B cell (primary cell): ENCODE data around the gene MBP. TPM values are rescaled to one million over a fixed set of nuclear protein-coding genes. Genes with fewer than 3 reads are reported as not detected.

ENCODE experiments used
- ATAC-seq: fragments of 200-7000 bp; cut with Tn5 transposase; one replicate; pipeline ENCODE4 v1.10.0; 2021; ENCODE audit warnings: low read depth, mild to moderate bottlenecking, moderate number of reproducible peaks, moderate library complexity
- CTCF ChIA-PET: fragments of 350-600 bp; sonication (Branson Sonifier 250); formaldehyde crosslinking; loops from one replicate; lab custom pipeline; 2021; ENCODE audit warnings: antibody characterized with exemption, inconsistent platforms; lab: Charles Lee
- POLR2A ChIA-PET: fragments of 350-600 bp; sonication (Branson Sonifier 250); formaldehyde crosslinking; loops from one replicate; lab custom pipeline; 2021; ENCODE audit warnings: antibody characterized with exemption; lab: Charles Lee
- DNase-seq: peaks from one replicate; pipeline ENCODE4 v3.0.0; 2013
- H2AFZ ChIP-seq: 2 replicates; pipeline ENCODE4 v1.6.1; 2012; ENCODE audit warnings: mild to moderate bottlenecking, low read depth, low read length; ENCODE audit not compliant: insufficient read depth, poor library complexity, severe bottlenecking
- H3K27ac ChIP-seq, 2 donors: 1 replicate in 1 of 2; 2 replicates in 1 of 2; pipeline ENCODE4 v1.5.1; 2012 to 2013; ENCODE audit warnings: low read length in 2 of 2, mild to moderate bottlenecking in 2 of 2, moderate library complexity in 1 of 2
- H3K27me3 ChIP-seq, 4 experiments: fragments of 200-600 bp in 1 of 4; sonication (generic) in 1 of 4; replicated peaks in 1 of 4; 1 replicate in 2 of 4; 2 replicates in 2 of 4; pipeline versions ENCODE4 v1.6.1 to v1.7.0; 2013 to 2016; ENCODE audit warnings: low read length in 3 of 4, mild to moderate bottlenecking in 2 of 4, mixed read lengths in 1 of 4, moderate library complexity in 1 of 4; ENCODE audit not compliant: insufficient read depth in 4 of 4, control insufficient read depth in 3 of 4; ENCODE audit errors: control extremely low read depth in 1 of 4
- H3K36me3 ChIP-seq, 2 experiments: replicated peaks in 1 of 2; 1 replicate in 1 of 2; 2 replicates in 1 of 2; pipeline versions ENCODE4 v1.6.1 to v1.7.1; 2013; ENCODE audit warnings: low read length in 1 of 2; ENCODE audit not compliant: insufficient read depth in 2 of 2, control insufficient read depth in 1 of 2; ENCODE audit errors: control extremely low read depth in 1 of 2, extremely low read depth in 1 of 2
- H3K4me1 ChIP-seq, 2 donors: fragments of 200-600 bp in 1 of 2; sonication (generic) in 1 of 2; 1 replicate in 1 of 2; 2 replicates in 1 of 2; pipeline versions ENCODE4 v1.5.1 to v1.6.1; 2013 to 2017; ENCODE audit warnings: low read length in 2 of 2; ENCODE audit not compliant: control insufficient read depth in 2 of 2, insufficient read depth in 2 of 2
- H3K4me2 ChIP-seq: replicated peaks from 2 replicates; pipeline ENCODE3; 2012; ENCODE audit warnings: mild to moderate bottlenecking, low read depth, low read length; ENCODE audit not compliant: poor library complexity, severe bottlenecking
- H3K4me3 ChIP-seq, 5 experiments: fragments of 200-600 bp in 1 of 5; sonication (generic) in 1 of 5; 1 replicate in 3 of 5; 2 replicates in 2 of 5; pipeline versions ENCODE4 v1.5.1 to v1.7.0; 2011 to 2016; ENCODE audit warnings: low read length in 4 of 5, mild to moderate bottlenecking in 4 of 5, low read depth in 2 of 5, control low read depth in 1 of 5, moderate library complexity in 1 of 5; ENCODE audit not compliant: insufficient read depth in 1 of 5; ENCODE audit errors: control extremely low read depth in 1 of 5, extremely low read depth in 1 of 5
- H3K79me2 ChIP-seq: fragments of 200-600 bp; sonication (generic); one replicate; pipeline ENCODE4 v1.6.0; 2016; ENCODE audit warnings: low read length; ENCODE audit not compliant: control insufficient read depth, insufficient read depth
- H3K9ac ChIP-seq: fragments of 200-600 bp; sonication (generic); 2 replicates; pipeline ENCODE4 v1.6.1; 2017; ENCODE audit warnings: mild to moderate bottlenecking, low read length, moderate library complexity
- H3K9me3 ChIP-seq, 3 donors: one replicate each; pipeline versions ENCODE4 v1.6.1 to v1.7.1; 2013; ENCODE audit warnings: low read length in 2 of 3; ENCODE audit not compliant: control insufficient read depth in 2 of 3, insufficient read depth in 1 of 3; ENCODE audit errors: control extremely low read depth in 1 of 3
- H4K20me1 ChIP-seq: 2 replicates; pipeline ENCODE4 v1.6.0; 2012; ENCODE audit warnings: mild to moderate bottlenecking, low read length; ENCODE audit not compliant: insufficient read depth, control insufficient read depth, poor library complexity, severe bottlenecking
- H3K27ac Mint-ChIP-seq: one replicate; pipeline ENCODE4 v1.8.0; 2021; ENCODE audit warnings: mixed read lengths
- H3K27me3 Mint-ChIP-seq: one replicate; pipeline ENCODE4 v1.8.0; 2021; ENCODE audit warnings: mixed read lengths
- H3K4me1 Mint-ChIP-seq: one replicate; pipeline ENCODE4 v1.8.0; 2021; ENCODE audit warnings: mixed read lengths
- H3K4me3 Mint-ChIP-seq: one replicate; pipeline ENCODE4 v1.8.0; 2021; ENCODE audit warnings: mixed read lengths
- H3K9me3 Mint-ChIP-seq: one replicate; pipeline ENCODE4 v1.8.0; 2022; ENCODE audit warnings: mixed read lengths; ENCODE audit not compliant: insufficient read depth
- CTCF ChIP-seq: fragments of 200-600 bp; IDR thresholded peaks from one replicate; pipeline ENCODE4 v1.8.0; 2022; ENCODE audit warnings: antibody characterized with exemption, mild to moderate bottlenecking
- EZH2 ChIP-seq: IDR thresholded peaks from 2 replicates; pipeline ENCODE4 v1.6.1; 2012; ENCODE audit warnings: borderline replicate concordance, low read depth, mild to moderate bottlenecking, moderate library complexity, low read length; ENCODE audit not compliant: insufficient read depth, poor library complexity, severe bottlenecking
- WGBS: methylation state at CpG from one replicate; pipeline ENCODE4 v1.1.5; 2013; ENCODE audit warnings: missing lambda C conversion rate; ENCODE audit not compliant: insufficient coverage; 5-methylcytosine and 5-hydroxymethylcytosine counted together
- intact Hi-C: fragments of 100-400 bp; cut with micrococcal nuclease; formaldehyde crosslinking; loops from one replicate; pipeline ENCODE4 v1.10.0; 2022
- polyA plus RNA-seq: library from polyadenylated mRNA; depleted of rRNA; stranded (reverse); fragments of >200 nt; gene quantifications from 2 replicates; pipeline ENCODE4 v1.2.3, GENCODE V29; 2012
- total RNA-seq, 2 donors: library from RNA; stranded (reverse); fragments of 120-200 nt in 1 of 2; gene quantifications; 1 replicate in 1 of 2; 2 replicates in 1 of 2; pipeline versions ENCODE4 v1.2.3 to v1.2.4, GENCODE V29; 2013 to 2022

Gene MBP
- total and polyA plus RNA-seq, 2 donors (not counting 1 experiment from before 2014, with no cell fraction given), result 30.1 to 192 TPM

GRCh38 chr18:77015771-77016710, 116.5 kb downstream of the MBP start:
- ChIA-PET POLR2A (no interaction called here), CTCF (interaction anchor here (2.0 kb wide), 1 partner anchor 32 kb away, joined by 4 read pairs; no protein-coding TSS in a partner anchor)
- Histone ChIP-seq H3K36me3 (peaks cover 5 to 68% of the 10 kb centered on the region in 2 experiments), H3K9ac (no peak overlapping the region), H3K9me3 (no peaks in the 10 kb centered on the region), H3K79me2 (peaks cover 36% of the 10 kb centered on the region), H3K27ac (no peak overlapping the region), H3K4me2 (no peak overlapping the region), H2AFZ (no peak overlapping the region), H3K4me3 (no peak overlapping the region), H3K4me1 (no peaks in the 10 kb centered on the region), H4K20me1 (peaks cover 35% of the 10 kb centered on the region), H3K27me3 (no peaks in the 10 kb centered on the region)
- WGBS, result 96% methylated on average over 12 of the region's 16 CpGs
- TF ChIP-seq CTCF (no peak), EZH2 (no peak)
- Mint-ChIP-seq H3K9me3 (no peaks in the 10 kb centered on the region), H3K4me1 (peaks cover 5% of the 10 kb centered on the region), H3K4me3 (no peak overlapping the region), H3K27ac (peak overlapping the region; percentile 26), H3K27me3 (no peaks in the 10 kb centered on the region)
- intact Hi-C loops, result no loop called here
- no peak for DNase-seq
- no peak for ATAC-seq

- TF ChIP-seq EZH2, result no peak
- no peak for TF ChIP-seq CTCF
- no peak for ATAC-seq
- Mint-ChIP-seq H3K27me3 (no peaks in the 10 kb centered on the region), H3K4me3 (no peak overlapping the region), H3K4me1 (peaks cover 5% of the 10 kb centered on the region), H3K27ac (no peak overlapping the region), H3K9me3 (no peaks in the 10 kb centered on the region)
- Histone ChIP-seq H2AFZ (no peak overlapping the region), H3K4me1 (no peaks in the 10 kb centered on the region), H3K36me3 (peaks cover 7 to 68% of the 10 kb centered on the region in 2 experiments), H3K4me3 (no peak overlapping the region), H3K4me2 (no peak overlapping the region), H3K27ac (no peak overlapping the region), H4K20me1 (peaks cover 32% of the 10 kb centered on the region), H3K9me3 (no peaks in the 10 kb centered on the region), H3K79me2 (peaks cover 29% of the 10 kb centered on the region), H3K9ac (no peak overlapping the region), H3K27me3 (no peaks in the 10 kb centered on the region)
- CTCF ChIA-PET, result interaction anchor here (1.2 to 2.0 kb wide), 2 partner anchors 15 to 31 kb away, joined by 4 to 5 read pairs; no protein-coding TSS in a partner anchor
- intact Hi-C loops, result no loop called here
- 87% methylated on average over 3 of the region's 4 CpGs for WGBS
- POLR2A ChIA-PET, result no interaction called here
- no peak for DNase-seq
Observed at GRCh38 chr18:77015169-77015568, 117.4 kb downstream of the MBP start.
